GM18517 (cell line): ENCODE data around the gene CAMK2B.

ENCODE experiments used
- ATAC-seq: cut with Tn5 transposase; IDR thresholded peaks from one replicate; pipeline ENCODE4 v1.9.1; 2021; ENCODE audit warnings: mild to moderate bottlenecking, moderate library complexity; ENCODE audit not compliant: unreplicated experiment

Gene CAMK2B

DNA sequence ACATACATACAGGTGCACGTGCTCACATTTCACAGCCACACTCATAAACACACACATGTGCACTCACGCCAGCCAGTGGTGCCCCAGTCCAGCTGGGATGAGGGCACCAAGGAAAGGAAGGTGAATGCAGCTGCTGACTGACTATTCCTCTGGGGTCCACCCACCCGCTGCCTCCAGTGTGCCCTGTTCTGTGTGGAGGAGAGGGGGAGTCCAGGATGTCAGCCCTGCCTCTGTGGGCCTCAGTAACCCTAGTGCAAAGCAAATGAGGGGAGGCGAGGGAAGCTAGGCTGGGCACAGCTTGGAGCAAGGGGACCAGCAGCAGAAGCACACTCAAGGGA is 67.0 kb downstream of the CAMK2B start:
- no peak for ATAC-seq

- peak; percentile 91 for ATAC-seq
Measured at GRCh38 chr7:44257618-44258422, 67.6 kb downstream of the CAMK2B start.

- no peak for ATAC-seq
Measured at GRCh38 chr7:44257213-44257612, 68.2 kb downstream of the CAMK2B start.

GRCh38 chr7:44256459-44256858 is 68.9 kb downstream of the CAMK2B start:
- ATAC-seq, result no peak

DNA sequence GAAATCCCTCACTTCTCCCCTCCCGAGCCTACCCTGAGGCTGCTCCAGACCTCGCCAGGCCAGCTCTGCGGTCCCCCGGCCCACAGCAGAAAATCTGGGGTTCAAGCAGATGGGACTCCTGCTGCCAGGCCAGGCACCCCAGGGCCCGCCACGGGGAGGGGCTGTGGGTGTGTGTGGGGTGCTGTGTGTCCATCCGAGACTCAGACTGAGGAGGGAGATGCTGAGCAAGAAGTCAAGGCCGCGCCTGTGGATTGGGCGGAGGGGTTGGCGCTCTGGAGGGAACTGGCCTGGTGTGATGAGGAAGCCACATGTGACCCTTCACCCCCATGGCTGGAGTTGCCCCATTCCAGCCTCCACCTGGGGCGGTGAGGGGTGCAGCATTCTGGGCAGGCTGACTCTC is 73.5 kb downstream of the CAMK2B start:
- ATAC-seq, result no peak

GRCh38 chr7:44251269-44251668 is 74.1 kb downstream of the CAMK2B start:
- ATAC-seq, result no peak

- ATAC-seq, result no peak
Measured at GRCh38 chr7:44249639-44250234, 75.7 kb downstream of the CAMK2B start.

DNA sequence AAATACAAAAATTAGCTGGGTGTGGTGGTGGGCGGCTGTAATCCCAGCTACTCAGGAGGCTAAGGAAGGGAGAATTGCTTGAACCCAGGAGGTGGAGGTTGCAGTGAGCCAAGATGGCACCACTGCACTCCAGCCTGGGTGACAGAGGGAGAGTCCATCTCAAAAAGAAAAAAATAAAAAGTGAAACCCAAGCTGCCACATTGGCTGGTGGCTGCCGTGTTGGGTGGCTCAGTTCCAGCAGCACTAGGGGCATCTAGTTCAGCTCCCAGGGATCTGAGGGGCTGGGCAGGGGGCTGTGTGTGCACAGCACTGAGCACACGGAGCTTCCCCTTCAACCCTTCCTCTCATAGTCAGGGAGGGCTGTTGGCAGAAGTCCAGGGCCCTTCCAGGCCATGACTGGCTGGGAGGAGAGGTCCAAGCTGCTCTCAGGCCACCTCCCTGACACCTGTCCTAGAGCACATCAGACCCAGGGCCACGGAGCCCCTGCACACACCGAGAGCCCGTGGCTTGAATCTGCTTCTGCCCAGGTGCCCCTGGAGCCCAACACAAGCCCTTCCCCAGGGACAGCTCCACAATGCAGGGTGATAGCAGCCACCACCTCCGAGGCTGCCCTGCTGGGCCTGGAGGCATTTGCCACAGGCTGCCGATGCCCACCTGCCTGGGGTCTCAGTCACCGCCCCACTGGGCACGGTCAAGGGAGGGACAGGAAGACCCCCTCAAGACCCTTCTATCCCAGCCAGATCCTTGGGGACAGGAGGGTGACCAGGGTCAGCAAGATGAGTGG is 77.3 kb downstream of the CAMK2B start:
- ATAC-seq, result no peak

GRCh38 chr7:44246396-44247113 is 78.8 kb downstream of the CAMK2B start:
- ATAC-seq, result no peak

- ATAC-seq, result no peak
Measured at GRCh38 chr7:44244282-44244681, 81.1 kb downstream of the CAMK2B start.

GRCh38 chr7:44242091-44242490 is 83.3 kb downstream of the CAMK2B start:
- ATAC-seq, result no peak

DNA sequence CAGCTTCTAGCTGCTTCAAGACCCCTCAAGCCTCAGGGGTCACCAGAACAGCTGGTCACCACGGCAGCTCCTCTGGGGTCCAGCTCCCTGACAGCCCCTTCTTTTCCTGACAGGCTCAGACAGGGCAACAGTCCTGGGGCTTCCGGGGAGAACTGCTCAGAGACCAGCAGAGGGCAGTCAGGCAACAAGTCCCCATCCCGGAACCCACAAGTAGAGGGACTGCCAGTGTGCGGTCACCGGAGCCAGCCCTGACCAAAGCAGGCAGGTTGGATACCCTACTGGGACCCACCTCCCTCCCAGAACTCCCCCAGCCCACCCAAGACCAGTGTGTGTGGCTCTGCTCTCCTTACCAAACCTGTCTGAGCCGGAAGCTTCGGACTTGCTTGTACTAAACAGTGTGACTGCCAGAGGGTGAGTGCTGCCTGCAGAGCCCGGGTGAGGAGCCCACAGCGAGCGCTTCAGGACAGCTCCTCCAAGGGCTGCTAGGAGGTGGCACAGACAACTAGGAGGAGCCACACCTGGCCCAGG is 84.3 kb downstream of the CAMK2B start:
- peak; percentile 73 for ATAC-seq

GRCh38 chr7:44240376-44240775 is 85.0 kb downstream of the CAMK2B start:
- no peak for ATAC-seq

DNA sequence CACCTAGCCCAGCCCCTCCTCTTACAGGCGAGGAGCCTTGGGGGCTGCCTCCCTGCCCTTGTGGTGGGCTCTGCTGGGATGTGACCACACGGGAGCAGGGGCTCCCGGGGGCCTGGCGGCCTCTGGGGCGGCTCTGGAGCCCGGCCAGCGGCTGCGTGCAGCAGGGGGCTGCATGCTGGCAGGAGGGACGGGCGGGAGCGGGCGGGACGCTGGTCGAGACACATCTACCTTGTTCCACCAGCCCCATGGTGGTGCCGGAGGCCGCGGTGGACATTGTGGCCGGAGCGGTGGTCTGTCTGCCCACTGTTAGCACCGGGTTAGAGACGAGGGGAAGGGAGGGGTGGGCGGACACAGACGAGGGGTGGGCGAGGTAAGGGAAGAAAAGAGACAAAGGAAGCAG is 86.0 kb downstream of the CAMK2B start:
- no peak for ATAC-seq

GRCh38 chr7:44238116-44238695 is 87.2 kb downstream of the CAMK2B start:
- no peak for ATAC-seq

DNA sequence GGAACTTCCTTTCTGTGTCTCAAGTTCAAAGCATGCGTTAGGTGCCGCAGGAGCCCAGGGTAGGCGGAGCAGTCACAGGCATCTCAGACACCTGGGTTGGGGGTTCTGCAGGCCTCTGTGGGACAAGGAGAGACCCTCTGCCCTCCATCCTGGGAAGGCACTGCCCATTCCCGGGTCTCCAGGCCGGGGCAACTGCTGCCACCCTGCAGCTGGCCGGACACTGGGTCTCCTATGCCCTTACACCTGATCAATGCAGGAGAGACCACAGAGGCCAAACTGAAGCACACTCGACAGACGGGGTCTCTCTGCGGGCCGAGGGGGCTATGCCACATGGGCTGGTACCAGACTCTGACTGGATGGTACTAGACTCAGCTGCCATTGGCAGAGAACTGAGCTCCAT is 87.7 kb downstream of the CAMK2B start:
- no peak for ATAC-seq

DNA sequence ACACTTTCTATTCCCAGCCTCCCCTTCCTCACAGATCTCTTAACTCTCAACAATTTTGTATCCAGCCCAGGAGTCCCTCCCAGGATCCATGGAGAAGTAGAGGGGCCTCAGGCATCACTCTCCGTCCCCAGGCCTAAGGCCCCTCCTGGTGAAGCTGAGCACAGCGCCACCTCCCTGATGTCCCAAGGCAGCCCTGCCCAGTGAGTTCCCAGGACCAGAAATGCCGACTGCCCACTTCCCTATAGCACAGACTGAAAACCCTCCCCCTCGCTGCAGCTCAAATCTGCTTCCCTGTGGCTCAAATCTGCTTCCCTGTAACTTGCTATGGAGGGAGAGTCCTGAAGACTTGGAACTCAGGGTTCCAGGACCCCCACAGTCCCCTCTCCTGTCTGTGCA is 89.1 kb downstream of the CAMK2B start:
- no peak for ATAC-seq

DNA sequence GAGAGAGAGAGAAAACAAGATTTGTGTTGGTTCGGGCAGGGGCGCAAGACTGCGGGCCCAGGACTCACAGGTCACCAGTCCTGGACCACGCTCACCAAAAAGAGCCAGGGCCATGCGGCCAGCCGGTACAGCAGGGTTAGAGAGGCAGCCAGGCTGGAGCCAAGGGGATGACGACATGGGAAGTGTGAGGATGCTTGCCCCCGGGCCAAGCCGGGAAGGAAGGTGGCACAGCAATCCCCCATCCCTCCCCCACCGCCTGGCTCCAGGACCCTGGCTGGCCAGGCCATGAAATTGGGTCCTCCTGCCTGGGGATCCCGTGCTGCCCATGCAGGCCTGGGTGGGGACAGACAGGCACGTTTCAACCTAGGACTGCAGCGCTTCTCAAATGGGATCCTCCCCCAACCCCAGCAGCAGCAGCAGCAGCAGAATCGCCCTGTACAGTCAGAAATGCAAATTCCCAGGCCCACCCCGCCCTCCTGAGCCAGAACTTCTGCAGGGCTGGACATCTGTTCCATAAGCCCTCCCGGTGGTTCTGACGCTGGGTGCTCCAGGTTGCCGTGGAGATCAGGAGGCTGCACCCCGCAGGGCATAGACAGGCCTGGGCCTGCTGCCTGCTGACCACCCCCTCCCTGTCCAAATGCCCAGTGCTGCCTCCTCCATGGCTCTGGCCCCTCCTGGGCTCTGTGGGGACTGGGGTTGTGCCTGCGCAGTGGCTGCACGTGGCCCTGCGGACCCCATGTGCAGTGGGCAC is 89.6 kb downstream of the CAMK2B start:
- no peak for ATAC-seq

- ATAC-seq, result no peak
Measured at GRCh38 chr7:44235066-44235465, 90.3 kb downstream of the CAMK2B start.
